GM13976 (cell line): Measurements from ENCODE around the gene LSM14B.

Source experiments
- DNase-seq: peaks from one replicate; pipeline ENCODE4 v3.0.0; 2012; ENCODE audit warnings: low spot score
- CTCF ChIP-seq: IDR thresholded peaks from 2 replicates; pipeline ENCODE4 v1.5.1; 2012; ENCODE audit warnings: borderline replicate concordance, mild to moderate bottlenecking; ENCODE audit not compliant: insufficient read depth; ENCODE audit errors: extremely low read depth, missing control alignments, control extremely low read depth
- in situ Hi-C: fragments of 300-500 bp; cut with MboI; formaldehyde crosslinking; loops from one replicate; pipeline ENCODE4 v1.12.0; 2022; ENCODE audit warnings: low sequenced_read_pairs, mixed read lengths, inconsistent platforms; ENCODE audit not compliant: unreplicated experiment

The LSM14B gene

DNA sequence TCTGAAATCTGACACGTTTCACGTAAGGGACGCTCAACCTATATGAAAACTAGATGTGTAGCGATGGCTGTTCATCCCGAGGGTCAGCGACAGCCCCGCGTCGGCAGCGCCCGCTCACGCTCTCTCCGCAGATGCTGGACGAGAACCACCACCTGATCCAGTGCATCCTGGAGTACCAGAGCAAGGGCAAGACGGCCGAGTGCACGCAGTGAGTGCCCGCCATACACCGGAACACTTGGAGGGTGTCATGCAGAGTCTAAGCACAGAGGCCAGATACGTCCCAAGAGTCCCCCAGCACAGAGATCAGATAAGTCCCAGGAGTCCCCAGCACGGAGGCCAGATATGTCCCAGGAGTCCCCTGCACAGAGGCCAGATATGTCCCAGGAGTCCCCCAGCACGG is 36.3 kb downstream of the LSM14B start:
- no peak for TF ChIP-seq CTCF
- no peak for DNase-seq
- in situ Hi-C loops: no loop called here

GRCh38 chr20:62159052-62159451 is 36.8 kb downstream of the LSM14B start:
- in situ Hi-C loops: no loop called here
- no peak for DNase-seq
- TF ChIP-seq CTCF: no peak

DNA sequence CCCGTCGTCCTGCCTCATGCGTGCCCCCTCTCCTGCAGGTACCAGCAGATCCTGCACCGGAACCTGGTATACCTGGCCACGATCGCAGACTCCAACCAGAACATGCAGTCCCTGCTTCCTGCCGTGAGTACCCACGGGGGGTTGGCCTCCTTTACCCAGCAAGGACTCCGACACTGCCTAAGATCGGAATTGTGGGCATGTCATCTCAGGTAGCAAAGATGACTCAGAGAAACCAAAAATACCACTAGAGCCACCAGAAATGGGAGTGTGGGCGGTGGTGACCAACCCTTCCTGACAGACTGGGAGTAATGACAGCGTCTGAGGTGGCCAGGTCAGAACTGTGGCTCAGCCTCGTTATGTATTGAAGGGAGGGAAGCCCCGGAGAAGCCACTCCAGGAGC is 37.6 kb downstream of the LSM14B start:
- TF ChIP-seq CTCF: no peak
- peak; percentile 83 for DNase-seq
- in situ Hi-C loops: no loop called here

DNA sequence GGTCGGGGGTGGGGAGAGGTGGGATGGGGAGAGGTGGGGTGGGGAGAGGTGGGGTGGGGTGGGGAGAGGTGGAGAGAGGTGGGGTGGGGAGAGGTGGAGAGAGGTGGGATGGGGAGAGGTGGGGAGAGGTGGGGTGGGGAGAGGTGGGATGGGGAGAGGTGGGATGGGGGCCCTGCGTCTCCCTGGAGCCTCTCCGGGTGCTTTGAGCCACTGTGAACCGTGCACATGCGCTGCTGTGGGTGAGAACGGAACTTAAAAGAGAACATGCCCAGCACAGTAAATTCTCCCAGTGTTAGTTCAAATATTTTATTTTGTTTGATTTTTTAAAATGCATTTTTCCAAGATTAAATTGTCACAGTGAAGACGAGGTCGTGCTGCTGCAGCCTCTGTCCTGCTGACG is 38.0 kb downstream of the LSM14B start:
- TF ChIP-seq CTCF: no peak
- in situ Hi-C loops: no loop called here

DNA sequence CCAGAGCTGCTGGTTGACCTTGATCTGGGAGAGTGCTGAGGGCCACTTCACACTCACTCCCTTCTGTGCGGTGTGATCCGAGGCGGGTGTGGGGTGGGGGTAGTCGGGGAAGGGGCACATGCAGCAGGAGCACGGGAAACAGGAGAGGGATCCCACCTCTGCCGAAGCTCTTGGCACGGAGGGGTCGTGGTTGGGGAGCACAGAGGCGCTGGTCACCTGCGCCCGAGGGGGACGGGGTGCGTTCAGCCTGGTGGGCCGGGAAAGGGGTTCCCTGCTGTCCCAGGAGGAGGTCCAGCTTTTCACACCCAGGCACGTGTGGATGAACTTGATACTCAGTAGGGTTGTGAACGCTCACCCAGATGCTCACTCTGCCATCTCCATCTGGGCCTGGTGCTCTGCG is 38.6 kb downstream of the LSM14B start:
- in situ Hi-C loops: no loop called here
- no peak for TF ChIP-seq CTCF
- DNase-seq: no peak

More for the DNA sequence above, 38.0 kb downstream of the LSM14B start:
- DNase-seq: no peak

GRCh38 chr20:62161347-62161746 is 39.1 kb downstream of the LSM14B start:
- in situ Hi-C loops: no loop called here
- DNase-seq: no peak
- TF ChIP-seq CTCF: no peak
